T-cell (primary cell): Measurements from ENCODE around the gene FAM151A. TPM values are rescaled to one million over a fixed set of nuclear protein-coding genes. Genes with fewer than 3 reads are reported as not detected.

Experiments used
- ATAC-seq, 4 experiments: fragments of 200-7000 bp in 3 of 4; fragments of 150-1000 bp in 1 of 4; cut with Tn5 transposase; replicated peaks in 1 of 4; 1 replicate in 3 of 4; 2 replicates in 1 of 4; pipeline ENCODE4 v1.10.0; 2021; ENCODE audit warnings: moderate library complexity in 3 of 4, mild to moderate bottlenecking in 2 of 4, moderate number of reproducible peaks in 1 of 4
- CTCF ChIA-PET, 2 donors: fragments of 300-600 bp; sonication (Branson Sonifier 250); formaldehyde crosslinking; loops; one replicate each; lab custom pipeline; 2022; ENCODE audit warnings: antibody characterized with exemption in 2 of 2; lab: Charles Lee
- POLR2A ChIA-PET, 2 donors: fragments of 300-600 bp; sonication (Branson Sonifier 250); formaldehyde crosslinking; loops; one replicate each; lab custom pipeline; 2022; ENCODE audit warnings: antibody characterized with exemption in 2 of 2; lab: Charles Lee
- DNase-seq, 35 experiments: peaks; one replicate each; pipeline versions ENCODE4 v3.0.0 to v3.0.0-alpha.2; 2013 to 2023
- H3K27ac ChIP-seq: one replicate; pipeline ENCODE4 v1.5.1; 2013; ENCODE audit warnings: low read length
- H3K27me3 ChIP-seq, 2 experiments: replicated peaks in 1 of 2; 1 replicate in 1 of 2; 2 replicates in 1 of 2; pipeline versions ENCODE4 v1.6.1 to v1.7.0; 2013; ENCODE audit warnings: low read length in 1 of 2, mixed read lengths in 1 of 2; ENCODE audit not compliant: control insufficient read depth in 2 of 2, insufficient read depth in 2 of 2; ENCODE audit errors: extremely low read depth in 1 of 2
- H3K36me3 ChIP-seq, 2 donors: 1 replicate in 1 of 2; 2 replicates in 1 of 2; pipeline versions ENCODE4 v1.6.1 to v1.7.0; 2013; ENCODE audit warnings: low read length in 1 of 2; ENCODE audit not compliant: control insufficient read depth in 2 of 2, insufficient read depth in 1 of 2; ENCODE audit errors: extremely low read depth in 1 of 2
- H3K4me1 ChIP-seq, 2 experiments: 1 replicate in 1 of 2; 2 replicates in 1 of 2; pipeline versions ENCODE4 v1.6.1 to v1.7.0; 2013; ENCODE audit warnings: low read length in 2 of 2, mixed read lengths in 1 of 2; ENCODE audit not compliant: insufficient read depth in 2 of 2, control insufficient read depth in 1 of 2; ENCODE audit errors: extremely low read depth in 1 of 2
- H3K4me3 ChIP-seq, 2 donors: 1 replicate in 1 of 2; 2 replicates in 1 of 2; pipeline versions ENCODE4 v1.5.1 to v1.7.0; 2013; ENCODE audit warnings: mild to moderate bottlenecking in 2 of 2, low read length in 1 of 2, moderate library complexity in 1 of 2; ENCODE audit not compliant: control insufficient read depth in 1 of 2; ENCODE audit errors: extremely low read depth in 1 of 2
- H3K9me3 ChIP-seq: 2 replicates; pipeline ENCODE4 v1.7.0; 2013
- H3K27ac Mint-ChIP-seq, 2 donors: one replicate each; pipeline ENCODE4 v1.8.0; 2020 to 2021; ENCODE audit warnings: mild to moderate bottlenecking in 2 of 2, mixed read lengths in 2 of 2
- H3K27me3 Mint-ChIP-seq, 2 donors: one replicate each; pipeline ENCODE4 v1.8.0; 2021 to 2022; ENCODE audit warnings: mixed read lengths in 2 of 2
- H3K36me3 Mint-ChIP-seq: one replicate; pipeline ENCODE4 v1.8.0; 2021; ENCODE audit warnings: mixed read lengths
- H3K4me1 Mint-ChIP-seq, 3 donors: one replicate each; pipeline ENCODE4 v1.8.0; 2020 to 2022; ENCODE audit warnings: mixed read lengths in 3 of 3, mild to moderate bottlenecking in 1 of 3
- H3K4me3 Mint-ChIP-seq, 3 donors: one replicate each; pipeline ENCODE4 v1.8.0; 2020 to 2022; ENCODE audit warnings: mild to moderate bottlenecking in 3 of 3, mixed read lengths in 3 of 3, moderate library complexity in 3 of 3
- H3K9me3 Mint-ChIP-seq, 3 donors: one replicate each; pipeline ENCODE4 v1.8.0; 2020 to 2022; ENCODE audit warnings: mixed read lengths in 3 of 3
- WGBS: methylation state at CpG from one replicate; pipeline ENCODE4 v1.1.5; 2013; ENCODE audit warnings: missing lambda C conversion rate; ENCODE audit not compliant: insufficient coverage; 5-methylcytosine and 5-hydroxymethylcytosine counted together
- total RNA-seq, 35 experiments: library from RNA in 6 of 35; stranded (reverse) in 6 of 35; fragments of 120-200 nt in 1 of 35; gene quantifications; one replicate each; pipeline versions ENCODE4 v1.2.1 to v1.2.4 and lab custom pipeline; 2013 to 2026

Gene FAM151A
- total RNA-seq, 5 donors from 2014 or later (not counting 1 experiment from before 2014, with no cell fraction given): not detected

GRCh38 chr1:54559771-54560231 lies 63.5 kb downstream of the FAM151A start:
- H3K27ac Mint-ChIP-seq: no peak overlapping the region
- H3K4me3 Mint-ChIP-seq: no peak overlapping the region
- Histone ChIP-seq H3K27me3 (peaks cover 0 to 9% of the 10 kb centered on the region in 2 experiments), H3K9me3 (no peaks in the 10 kb centered on the region), H3K36me3 (no peaks in the 10 kb centered on the region), H3K4me3 (no peak overlapping the region), H3K4me1 (peaks cover 0 to 3% of the 10 kb centered on the region in 2 experiments), H3K27ac (no peak overlapping the region)
- ChIA-PET POLR2A (no interaction called here), CTCF (no interaction called here)
- H3K4me1 Mint-ChIP-seq: peaks cover 0 to 6% (median 3%) of the 10 kb centered on the region in 3 donors
- peaks cover 2 to 3% of the 10 kb centered on the region in 2 donors for H3K27me3 Mint-ChIP-seq
- WGBS: 60% methylated on average over 3 of the region's 3 CpGs
- peaks cover 0 to 4% (median 3%) of the 10 kb centered on the region in 3 donors for H3K9me3 Mint-ChIP-seq
- ATAC-seq: no peak
- no peaks in the 10 kb centered on the region for H3K36me3 Mint-ChIP-seq
- no peak for DNase-seq

Other genes starting within 250 kb of the FAM151A start
- gene SSBP3, start 217.1 kb downstream of the FAM151A start, total RNA-seq: 10 to 100 TPM; 51.5 to 84.5 (median 69.2) TPM
- gene ACOT11, start 75.3 kb downstream of the FAM151A start, total RNA-seq: 1 to 10 TPM in 2 of 5 donors, under 1 TPM in 3; 0.60 to 1.4 (median 0.93) TPM
- gene MROH7, start 18.3 kb upstream of the FAM151A start, total RNA-seq: under 1 TPM; 0.15 to 0.63 (median 0.25) TPM
- gene TTC4, start 92.3 kb upstream of the FAM151A start, total RNA-seq: 10 to 100 TPM in 4 of 5 donors, 1 to 10 TPM in 1; 9.6 to 25.1 (median 22.2) TPM
- 1 to 10 TPM in 3 of 5 donors, under 1 TPM in 2; 0.68 to 6.6 (median 6.0) TPM for gene PARS2, start 141.0 kb upstream of the FAM151A start, total RNA-seq
- 10 to 100 TPM in 4 of 5 donors, 1 to 10 TPM in 1; 8.4 to 21.0 (median 16.2) TPM for gene TTC22, start 177.8 kb upstream of the FAM151A start, total RNA-seq